HG02759 (cell line): Measurements from ENCODE around the gene OSBPL10.

Experiments
- ATAC-seq: cut with Tn5 transposase; IDR thresholded peaks from one replicate; pipeline ENCODE4 v1.9.1; 2021; ENCODE audit warnings: mild to moderate bottlenecking, moderate library complexity; ENCODE audit not compliant: unreplicated experiment

Gene OSBPL10

GRCh38 chr3:31753050-31753425, 228.0 kb downstream of the OSBPL10 start:
- no peak for ATAC-seq

GRCh38 chr3:31752305-31753049, 228.6 kb downstream of the OSBPL10 start:
- ATAC-seq = no peak

GRCh38 chr3:31750341-31750740, 230.7 kb downstream of the OSBPL10 start:
- ATAC-seq = no peak

GRCh38 chr3:31748933-31749295, 232.1 kb downstream of the OSBPL10 start:
- no peak for ATAC-seq

- no peak for ATAC-seq
These were observed 232.7 kb downstream of the OSBPL10 start for GRCh38 chr3:31748281-31748932.

- no peak for ATAC-seq
These were observed 233.3 kb downstream of the OSBPL10 start for GRCh38 chr3:31747785-31748184.

- ATAC-seq = no peak
These were observed 236.1 kb downstream of the OSBPL10 start for GRCh38 chr3:31744913-31745312.

GRCh38 chr3:31743331-31744089, 237.6 kb downstream of the OSBPL10 start:
- no peak for ATAC-seq

GRCh38 chr3:31740397-31740796, 240.7 kb downstream of the OSBPL10 start:
- no peak for ATAC-seq

GRCh38 chr3:31738412-31738811, 242.7 kb downstream of the OSBPL10 start:
- ATAC-seq = no peak

GRCh38 chr3:31735667-31736066, 245.4 kb downstream of the OSBPL10 start:
- no peak for ATAC-seq

- ATAC-seq = no peak
These were observed 247.8 kb downstream of the OSBPL10 start for GRCh38 chr3:31733234-31733667.

GRCh38 chr3:31732548-31732947, 248.5 kb downstream of the OSBPL10 start:
- no peak for ATAC-seq

- no peak for ATAC-seq
These were observed 251.5 kb downstream of the OSBPL10 start for GRCh38 chr3:31729573-31729972.

GRCh38 chr3:31729082-31729481, 252.0 kb downstream of the OSBPL10 start:
- ATAC-seq = no peak

- no peak for ATAC-seq
These were observed 252.7 kb downstream of the OSBPL10 start for GRCh38 chr3:31728403-31728802.

- no peak for ATAC-seq
These were observed 255.1 kb downstream of the OSBPL10 start for GRCh38 chr3:31725976-31726375.

- ATAC-seq = no peak
These were observed 255.5 kb downstream of the OSBPL10 start for GRCh38 chr3:31725568-31725967.

GRCh38 chr3:31724651-31725050, 256.4 kb downstream of the OSBPL10 start:
- ATAC-seq = no peak

- no peak for ATAC-seq
These were observed 256.9 kb downstream of the OSBPL10 start for GRCh38 chr3:31724116-31724515.

GRCh38 chr3:31723701-31724100, 257.4 kb downstream of the OSBPL10 start:
- ATAC-seq = no peak

- no peak for ATAC-seq
These were observed 259.4 kb downstream of the OSBPL10 start for GRCh38 chr3:31721676-31722075.
